ENCODE measurements around the gene PLPPR3.

The PLPPR3 gene

GRCh38 chr19:772730-773436, 48.9 kb downstream of the PLPPR3 start:
- no peak for DNase-seq (ENCODE audit: low read depth)
- H3K4me3 ChIP-seq (ENCODE audit: low read depth, low read length): no peak overlapping the region
- TF ChIP-seq MYC (IDR thresholded peaks at IDR 0.05; ENCODE audit: low read depth, low read length) (no peak), MAX (IDR thresholded peaks at IDR 0.05; ENCODE audit: low read depth, low read length) (no peak), POLR2A (IDR thresholded peaks at IDR 0.05; ENCODE audit: extremely low read depth, insufficient read length) (no peak), CTCF (IDR thresholded peaks at IDR 0.05; ENCODE audit: low read depth, low read length) (no peak)

- no peak overlapping the region for H3K4me3 ChIP-seq (ENCODE audit: low read depth, low read length)
- no peak for DNase-seq (ENCODE audit: low read depth)
- TF ChIP-seq POLR2A (IDR thresholded peaks at IDR 0.05; ENCODE audit: extremely low read depth, insufficient read length): no peak
- TF ChIP-seq CTCF (IDR thresholded peaks at IDR 0.05; ENCODE audit: low read depth, low read length): no peak
- no peak for TF ChIP-seq MYC (IDR thresholded peaks at IDR 0.05; ENCODE audit: low read depth, low read length)
- TF ChIP-seq MAX (IDR thresholded peaks at IDR 0.05; ENCODE audit: low read depth, low read length): no peak
Measured at GRCh38 chr19:772063-772462, 49.7 kb downstream of the PLPPR3 start.

- TF ChIP-seq MAX (IDR thresholded peaks at IDR 0.05; ENCODE audit: low read depth, low read length): no peak
- peak; percentile 51 for TF ChIP-seq CTCF (IDR thresholded peaks at IDR 0.05; ENCODE audit: low read depth, low read length)
- H3K4me3 ChIP-seq (ENCODE audit: low read depth, low read length): no peak overlapping the region
- peak; percentile 71 for DNase-seq (ENCODE audit: low read depth)
Measured at GRCh38 chr19:771332-771785, 50.4 kb downstream of the PLPPR3 start.

- TF ChIP-seq MYC (IDR thresholded peaks at IDR 0.05; ENCODE audit: low read depth, low read length) (no peak), POLR2A (IDR thresholded peaks at IDR 0.05; ENCODE audit: extremely low read depth, insufficient read length) (no peak), MAX (IDR thresholded peaks at IDR 0.05; ENCODE audit: low read depth, low read length) (no peak), CTCF (IDR thresholded peaks at IDR 0.05; ENCODE audit: low read depth, low read length) (no peak)
- no peak for DNase-seq (ENCODE audit: low read depth)
- H3K4me3 ChIP-seq (ENCODE audit: low read depth, low read length): no peak overlapping the region
Measured at GRCh38 chr19:769616-770015, 52.1 kb downstream of the PLPPR3 start.

- no peak for DNase-seq (ENCODE audit: low read depth)
- TF ChIP-seq MYC (IDR thresholded peaks at IDR 0.05; ENCODE audit: low read depth, low read length): no peak
- TF ChIP-seq CTCF (IDR thresholded peaks at IDR 0.05; ENCODE audit: low read depth, low read length): no peak
- TF ChIP-seq POLR2A (IDR thresholded peaks at IDR 0.05; ENCODE audit: extremely low read depth, insufficient read length): no peak
- TF ChIP-seq MAX (IDR thresholded peaks at IDR 0.05; ENCODE audit: low read depth, low read length): no peak
- no peak overlapping the region for H3K4me3 ChIP-seq (ENCODE audit: low read depth, low read length)
Measured at GRCh38 chr19:768424-768823, 53.3 kb downstream of the PLPPR3 start.
